ENCODE measurements around the gene EPS8L2.

DNA sequence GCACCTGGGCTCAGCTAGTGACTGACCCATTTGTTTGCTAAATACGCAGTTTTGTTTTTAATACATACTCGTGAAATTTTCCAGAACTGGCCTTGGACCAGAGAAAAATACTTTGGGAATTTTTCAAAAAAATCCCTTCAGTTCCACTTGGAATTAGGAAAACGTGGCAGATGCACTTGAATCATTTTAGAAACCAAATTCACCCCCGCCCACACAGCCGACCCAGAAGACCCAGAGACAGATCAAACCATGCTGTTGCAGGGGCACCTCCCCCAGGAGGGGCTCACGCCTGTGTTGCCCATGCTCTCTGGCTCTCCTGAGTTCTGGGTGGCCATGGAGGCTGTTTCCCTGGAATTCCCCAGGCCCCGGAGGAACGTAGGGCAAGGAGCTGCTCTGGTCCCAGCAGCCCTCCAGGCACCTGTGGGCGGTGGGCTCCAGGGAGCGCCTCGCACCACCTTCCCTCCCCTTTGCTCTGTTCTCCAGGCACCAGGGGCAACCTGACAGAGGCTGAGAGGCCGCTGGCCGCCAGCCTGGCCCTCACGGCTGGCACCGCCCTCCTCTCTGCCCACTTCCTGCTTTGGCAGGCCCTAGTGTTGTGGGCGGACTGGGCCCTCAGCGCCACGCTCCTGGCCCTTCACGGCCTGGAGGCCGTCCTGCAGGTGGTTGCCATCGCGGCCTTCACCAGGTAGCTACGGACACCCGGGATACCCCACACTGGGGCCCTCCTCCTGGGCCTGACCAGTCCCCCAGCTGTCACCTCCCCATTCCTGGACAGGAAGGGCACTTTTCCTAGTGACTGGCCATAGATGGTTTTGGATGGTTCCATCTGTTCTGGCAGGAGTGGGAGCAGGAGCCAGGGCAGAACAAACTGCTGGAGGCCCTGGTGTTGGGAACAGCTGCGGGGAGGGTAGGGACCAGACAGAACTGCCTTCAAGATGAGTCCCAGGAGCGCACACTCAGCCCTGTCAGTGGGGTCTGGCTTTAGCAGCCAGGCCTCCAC, 3.3 kb upstream of the EPS8L2 start:
- TF ChIP-seq YY1 (tag by site-specific recombination; IDR thresholded peaks at IDR 0.05): no peak
- TF ChIP-seq CTCF (tag by site-specific recombination; IDR thresholded peaks at IDR 0.05): no peak
- no peak for TF ChIP-seq ZNF624 (tag by site-specific recombination; IDR thresholded peaks at IDR 0.05)
- no peak for TF ChIP-seq TCF7L2 (IDR thresholded peaks at IDR 0.05; ENCODE audit: borderline replicate concordance, low read depth, low read length)
- TF ChIP-seq, protein P1, sequence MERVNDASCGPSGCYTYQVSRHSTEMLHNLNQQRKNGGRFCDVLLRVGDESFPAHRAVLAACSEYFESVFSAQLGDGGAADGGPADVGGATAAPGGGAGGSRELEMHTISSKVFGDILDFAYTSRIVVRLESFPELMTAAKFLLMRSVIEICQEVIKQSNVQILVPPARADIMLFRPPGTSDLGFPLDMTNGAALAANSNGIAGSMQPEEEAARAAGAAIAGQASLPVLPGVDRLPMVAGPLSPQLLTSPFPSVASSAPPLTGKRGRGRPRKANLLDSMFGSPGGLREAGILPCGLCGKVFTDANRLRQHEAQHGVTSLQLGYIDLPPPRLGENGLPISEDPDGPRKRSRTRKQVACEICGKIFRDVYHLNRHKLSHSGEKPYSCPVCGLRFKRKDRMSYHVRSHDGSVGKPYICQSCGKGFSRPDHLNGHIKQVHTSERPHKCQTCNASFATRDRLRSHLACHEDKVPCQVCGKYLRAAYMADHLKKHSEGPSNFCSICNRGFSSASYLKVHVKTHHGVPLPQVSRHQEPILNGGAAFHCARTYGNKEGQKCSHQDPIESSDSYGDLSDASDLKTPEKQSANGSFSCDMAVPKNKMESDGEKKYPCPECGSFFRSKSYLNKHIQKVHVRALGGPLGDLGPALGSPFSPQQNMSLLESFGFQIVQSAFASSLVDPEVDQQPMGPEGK (tag by site-specific recombination; IDR thresholded peaks at IDR 0.05): no peak
- TF ChIP-seq MZF1 (tag by site-specific recombination; IDR thresholded peaks at IDR 0.05; ENCODE audit: borderline replicate concordance): no peak
- no peak for TF ChIP-seq ZFP41 (tag by site-specific recombination; IDR thresholded peaks at IDR 0.05; ENCODE audit: borderline replicate concordance)
- no peak for TF ChIP-seq ZNF114 (tag by site-specific recombination; IDR thresholded peaks at IDR 0.05)
- TF ChIP-seq ZNF707 (tag by site-specific recombination; IDR thresholded peaks at IDR 0.05): no peak
